Measurements from ENCODE around the gene RTF2.

DNA sequence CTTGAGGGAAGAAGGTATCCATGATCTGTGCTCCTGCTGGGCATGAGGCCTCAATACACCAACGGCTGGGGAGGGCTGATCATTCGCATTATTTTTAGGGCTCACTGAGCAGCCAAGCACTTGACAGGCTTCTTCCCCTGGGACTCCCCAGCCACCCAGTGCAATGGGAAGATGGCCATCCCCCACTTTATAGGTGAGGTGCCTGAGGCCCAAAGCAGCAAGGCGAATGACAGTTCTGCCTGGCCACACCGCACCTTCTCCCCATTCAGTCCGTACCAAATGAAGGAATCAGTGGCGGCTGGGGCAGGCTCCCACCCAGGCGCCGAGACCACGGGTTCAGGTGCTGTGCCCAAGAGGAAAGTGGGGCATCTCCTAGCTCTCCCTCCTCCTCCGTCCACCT is 51.8 kb downstream of the RTF2 start:
- TF ChIP-seq, protein P1, sequence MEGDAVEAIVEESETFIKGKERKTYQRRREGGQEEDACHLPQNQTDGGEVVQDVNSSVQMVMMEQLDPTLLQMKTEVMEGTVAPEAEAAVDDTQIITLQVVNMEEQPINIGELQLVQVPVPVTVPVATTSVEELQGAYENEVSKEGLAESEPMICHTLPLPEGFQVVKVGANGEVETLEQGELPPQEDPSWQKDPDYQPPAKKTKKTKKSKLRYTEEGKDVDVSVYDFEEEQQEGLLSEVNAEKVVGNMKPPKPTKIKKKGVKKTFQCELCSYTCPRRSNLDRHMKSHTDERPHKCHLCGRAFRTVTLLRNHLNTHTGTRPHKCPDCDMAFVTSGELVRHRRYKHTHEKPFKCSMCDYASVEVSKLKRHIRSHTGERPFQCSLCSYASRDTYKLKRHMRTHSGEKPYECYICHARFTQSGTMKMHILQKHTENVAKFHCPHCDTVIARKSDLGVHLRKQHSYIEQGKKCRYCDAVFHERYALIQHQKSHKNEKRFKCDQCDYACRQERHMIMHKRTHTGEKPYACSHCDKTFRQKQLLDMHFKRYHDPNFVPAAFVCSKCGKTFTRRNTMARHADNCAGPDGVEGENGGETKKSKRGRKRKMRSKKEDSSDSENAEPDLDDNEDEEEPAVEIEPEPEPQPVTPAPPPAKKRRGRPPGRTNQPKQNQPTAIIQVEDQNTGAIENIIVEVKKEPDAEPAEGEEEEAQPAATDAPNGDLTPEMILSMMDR (IDR thresholded peaks at IDR 0.05) = no peak
- no peak for TF ChIP-seq TCF7L2 (IDR thresholded peaks at IDR 0.05; ENCODE audit: low read depth, low read length)
